K562 (cell line): ENCODE results near the gene RBM20. TPM values are rescaled to one million over a fixed set of nuclear protein-coding genes. Genes with fewer than 3 reads are reported as not detected.

Experiments used
- KAT8 ChIP-seq: fragments of 450-650 bp; IDR thresholded peaks from 2 replicates; pipeline ENCODE4 v1.6.1; 2016; ENCODE audit warnings: low read depth, mild to moderate bottlenecking
- MEIS2 ChIP-seq: fragments of 450-650 bp; IDR thresholded peaks from 2 replicates; pipeline ENCODE4 v1.6.1; 2014; ENCODE audit warnings: mild to moderate bottlenecking; ENCODE audit not compliant: partially characterized antibody
- NR1H2 ChIP-seq: sonication (generic); formaldehyde crosslinking; IDR thresholded peaks from 2 replicates; pipeline ENCODE4 v1.4.0; 2020; ENCODE audit warnings: mild to moderate bottlenecking, missing genetic modification reagents
- NR2F6 ChIP-seq: fragments of 450-650 bp; formaldehyde crosslinking; IDR thresholded peaks from 2 replicates; pipeline ENCODE4 v1.4.0; 2020; ENCODE audit warnings: mild to moderate bottlenecking
- TOE1 ChIP-seq, 2 experiments: fragments of 450-650 bp in 1 of 2; sonication (generic) in 1 of 2; formaldehyde crosslinking in 1 of 2; IDR thresholded peaks; 2 replicates each; pipeline versions ENCODE4 v1.7.1 to v1.8.0; 2016 to 2022; ENCODE audit warnings: borderline replicate concordance in 2 of 2, mild to moderate bottlenecking in 2 of 2, antibody characterized with exemption in 1 of 2, inconsistent platforms in 1 of 2, low read depth in 1 of 2, missing genetic modification reagents in 1 of 2, moderate library complexity in 1 of 2
- TSHZ1 ChIP-seq: fragments of 250-450 bp; sonication (Bioruptor Pico); IDR thresholded peaks from 2 replicates; pipeline ENCODE4 v1.4.0; 2020; ENCODE audit warnings: mild to moderate bottlenecking, moderate library complexity
- ZC3H11A ChIP-seq: IDR thresholded peaks from 2 replicates; pipeline ENCODE4 v1.6.1; 2012; ENCODE audit warnings: low read depth, low read length, improper control_type of control experiment
- ZKSCAN8 ChIP-seq: fragments of 200-800 bp; sonication (Bioruptor generic); IDR thresholded peaks from 2 replicates; pipeline ENCODE4 v1.6.1; 2016; ENCODE audit warnings: missing genetic modification characterization, missing compliant biosample characterization
- ZNF695 ChIP-seq: fragments of 450-650 bp; formaldehyde crosslinking; IDR thresholded peaks from 2 replicates; pipeline ENCODE4 v1.4.0; 2020; ENCODE audit warnings: mild to moderate bottlenecking, moderate library complexity
- polyA plus RNA-seq, 8 experiments: library from polyadenylated mRNA; depleted of rRNA in 4 of 8; stranded (reverse) in 5 of 8; unstranded in 3 of 8; fragments of >200 nt; fragmentation: Nextera tagmentation in 2 of 8; fragmentation: Illumina TruSeq in 1 of 8; extraction: Ambion mirVana in 2 of 8; extraction: Trizol in 1 of 8; gene quantifications; 2 replicates each; pipeline versions ENCODE4 v1.2.1 to v1.2.3, GENCODE V29; 2011 to 2014; ENCODE audit warnings: inconsistent platforms in 1 of 8, missing spikeins in 1 of 8
- total RNA-seq, 7 experiments: library from RNA; depleted of rRNA in 6 of 7; stranded (reverse); fragments of >200 nt in 6 of 7; fragmentation: Illumina TruSeq in 2 of 7; extraction: Trizol in 2 of 7; gene quantifications; 2 replicates each; pipeline versions ENCODE4 v1.2.1 to v1.2.3, GENCODE V29; 2011 to 2021; ENCODE audit warnings: low replicate concordance in 1 of 7
- TF ChIP-seq, protein P1 (sequence below): fragments of 450-650 bp; IDR thresholded peaks from 2 replicates; pipeline ENCODE4 v1.6.1; 2014; ENCODE audit warnings: low read depth, mild to moderate bottlenecking, moderate library complexity, borderline replicate concordance
- TF ChIP-seq, protein P2 (sequence below): IDR thresholded peaks from 2 replicates; pipeline ENCODE4 v1.6.1; 2014; ENCODE audit warnings: antibody characterized with exemption
- TF ChIP-seq, protein P3 (sequence below): fragments of 250-450 bp; sonication (Bioruptor Pico); IDR thresholded peaks from 2 replicates; pipeline ENCODE4 v1.4.0; 2020

Gene RBM20
- total and polyA plus RNA-seq, 9 of the 15 experiments (the other 6 are each of a cell fraction or from before 2014, with no cell fraction given), result 0.63 to 5.7 (median 3.2) TPM

DNA sequence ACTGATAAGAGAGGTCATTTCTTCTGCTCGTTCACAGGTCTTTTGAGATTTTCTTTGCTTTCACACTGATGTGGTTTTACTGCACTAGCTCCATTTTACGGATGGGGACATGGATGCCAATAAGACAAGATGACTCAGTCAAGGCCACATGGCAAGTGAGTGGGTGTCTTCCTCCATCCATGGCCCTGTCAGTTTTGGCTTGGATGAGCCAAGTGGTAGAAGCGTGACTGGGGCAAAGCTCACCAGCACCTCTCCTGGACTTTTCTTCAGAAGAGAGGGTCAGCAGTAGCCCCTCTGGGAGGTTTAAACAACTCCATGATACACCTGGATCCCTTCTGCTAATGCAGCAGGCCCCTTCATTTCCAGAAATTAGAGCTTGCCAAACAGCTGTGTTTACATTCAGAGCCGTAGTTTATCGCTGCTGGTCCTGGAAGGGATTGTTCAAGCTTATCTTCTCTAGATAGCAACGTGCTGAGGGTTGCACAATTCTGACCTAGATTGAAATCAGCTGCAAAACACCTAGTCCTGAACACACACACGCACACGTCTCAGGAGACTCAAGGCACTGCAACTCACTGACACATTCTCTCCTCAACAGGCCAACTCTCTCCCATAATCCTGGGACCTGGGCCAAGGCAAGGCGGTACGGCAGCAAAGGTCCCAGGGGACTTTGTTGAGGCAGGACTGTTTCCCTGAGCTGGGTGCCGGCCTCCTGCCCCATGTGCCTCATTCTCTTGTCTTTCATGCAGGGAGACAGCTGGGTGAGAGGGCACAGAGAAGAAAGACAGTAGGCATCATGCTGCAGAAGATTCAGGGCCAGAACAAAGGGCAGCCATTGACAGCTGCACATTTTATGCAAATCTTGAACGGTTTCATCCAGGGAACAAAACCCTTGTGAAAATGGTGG lies 213.4 kb downstream of the RBM20 start (continued):
- peak; percentile 23 for TF ChIP-seq MEIS2
- no peak for TF ChIP-seq ZKSCAN8 (CRISPR knock-in tag)
- TF ChIP-seq KAT8, result no peak
- no peak for TF ChIP-seq ZC3H11A
- TF ChIP-seq, protein P1, sequence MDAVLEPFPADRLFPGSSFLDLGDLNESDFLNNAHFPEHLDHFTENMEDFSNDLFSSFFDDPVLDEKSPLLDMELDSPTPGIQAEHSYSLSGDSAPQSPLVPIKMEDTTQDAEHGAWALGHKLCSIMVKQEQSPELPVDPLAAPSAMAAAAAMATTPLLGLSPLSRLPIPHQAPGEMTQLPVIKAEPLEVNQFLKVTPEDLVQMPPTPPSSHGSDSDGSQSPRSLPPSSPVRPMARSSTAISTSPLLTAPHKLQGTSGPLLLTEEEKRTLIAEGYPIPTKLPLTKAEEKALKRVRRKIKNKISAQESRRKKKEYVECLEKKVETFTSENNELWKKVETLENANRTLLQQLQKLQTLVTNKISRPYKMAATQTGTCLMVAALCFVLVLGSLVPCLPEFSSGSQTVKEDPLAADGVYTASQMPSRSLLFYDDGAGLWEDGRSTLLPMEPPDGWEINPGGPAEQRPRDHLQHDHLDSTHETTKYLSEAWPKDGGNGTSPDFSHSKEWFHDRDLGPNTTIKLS, result no peak
- no peak for TF ChIP-seq ZNF695 (CRISPR knock-in tag)
- no peak for TF ChIP-seq TOE1 (IDR thresholded peaks at IDR 0.05; ENCODE audit: borderline replicate concordance)
- TF ChIP-seq TOE1 (CRISPR knock-in tag; IDR thresholded peaks at IDR 0.05; ENCODE audit: borderline replicate concordance, low read depth), result no peak
- no peak for TF ChIP-seq NR2F6 (CRISPR knock-in tag)
- no peak for TF ChIP-seq NR1H2
- TF ChIP-seq, protein P2, sequence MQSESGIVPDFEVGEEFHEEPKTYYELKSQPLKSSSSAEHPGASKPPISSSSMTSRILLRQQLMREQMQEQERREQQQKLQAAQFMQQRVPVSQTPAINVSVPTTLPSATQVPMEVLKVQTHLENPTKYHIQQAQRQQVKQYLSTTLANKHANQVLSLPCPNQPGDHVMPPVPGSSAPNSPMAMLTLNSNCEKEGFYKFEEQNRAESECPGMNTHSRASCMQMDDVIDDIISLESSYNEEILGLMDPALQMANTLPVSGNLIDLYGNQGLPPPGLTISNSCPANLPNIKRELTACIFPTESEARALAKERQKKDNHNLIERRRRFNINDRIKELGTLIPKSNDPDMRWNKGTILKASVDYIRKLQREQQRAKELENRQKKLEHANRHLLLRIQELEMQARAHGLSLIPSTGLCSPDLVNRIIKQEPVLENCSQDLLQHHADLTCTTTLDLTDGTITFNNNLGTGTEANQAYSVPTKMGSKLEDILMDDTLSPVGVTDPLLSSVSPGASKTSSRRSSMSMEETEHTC, result no peak
- TF ChIP-seq, protein P3, sequence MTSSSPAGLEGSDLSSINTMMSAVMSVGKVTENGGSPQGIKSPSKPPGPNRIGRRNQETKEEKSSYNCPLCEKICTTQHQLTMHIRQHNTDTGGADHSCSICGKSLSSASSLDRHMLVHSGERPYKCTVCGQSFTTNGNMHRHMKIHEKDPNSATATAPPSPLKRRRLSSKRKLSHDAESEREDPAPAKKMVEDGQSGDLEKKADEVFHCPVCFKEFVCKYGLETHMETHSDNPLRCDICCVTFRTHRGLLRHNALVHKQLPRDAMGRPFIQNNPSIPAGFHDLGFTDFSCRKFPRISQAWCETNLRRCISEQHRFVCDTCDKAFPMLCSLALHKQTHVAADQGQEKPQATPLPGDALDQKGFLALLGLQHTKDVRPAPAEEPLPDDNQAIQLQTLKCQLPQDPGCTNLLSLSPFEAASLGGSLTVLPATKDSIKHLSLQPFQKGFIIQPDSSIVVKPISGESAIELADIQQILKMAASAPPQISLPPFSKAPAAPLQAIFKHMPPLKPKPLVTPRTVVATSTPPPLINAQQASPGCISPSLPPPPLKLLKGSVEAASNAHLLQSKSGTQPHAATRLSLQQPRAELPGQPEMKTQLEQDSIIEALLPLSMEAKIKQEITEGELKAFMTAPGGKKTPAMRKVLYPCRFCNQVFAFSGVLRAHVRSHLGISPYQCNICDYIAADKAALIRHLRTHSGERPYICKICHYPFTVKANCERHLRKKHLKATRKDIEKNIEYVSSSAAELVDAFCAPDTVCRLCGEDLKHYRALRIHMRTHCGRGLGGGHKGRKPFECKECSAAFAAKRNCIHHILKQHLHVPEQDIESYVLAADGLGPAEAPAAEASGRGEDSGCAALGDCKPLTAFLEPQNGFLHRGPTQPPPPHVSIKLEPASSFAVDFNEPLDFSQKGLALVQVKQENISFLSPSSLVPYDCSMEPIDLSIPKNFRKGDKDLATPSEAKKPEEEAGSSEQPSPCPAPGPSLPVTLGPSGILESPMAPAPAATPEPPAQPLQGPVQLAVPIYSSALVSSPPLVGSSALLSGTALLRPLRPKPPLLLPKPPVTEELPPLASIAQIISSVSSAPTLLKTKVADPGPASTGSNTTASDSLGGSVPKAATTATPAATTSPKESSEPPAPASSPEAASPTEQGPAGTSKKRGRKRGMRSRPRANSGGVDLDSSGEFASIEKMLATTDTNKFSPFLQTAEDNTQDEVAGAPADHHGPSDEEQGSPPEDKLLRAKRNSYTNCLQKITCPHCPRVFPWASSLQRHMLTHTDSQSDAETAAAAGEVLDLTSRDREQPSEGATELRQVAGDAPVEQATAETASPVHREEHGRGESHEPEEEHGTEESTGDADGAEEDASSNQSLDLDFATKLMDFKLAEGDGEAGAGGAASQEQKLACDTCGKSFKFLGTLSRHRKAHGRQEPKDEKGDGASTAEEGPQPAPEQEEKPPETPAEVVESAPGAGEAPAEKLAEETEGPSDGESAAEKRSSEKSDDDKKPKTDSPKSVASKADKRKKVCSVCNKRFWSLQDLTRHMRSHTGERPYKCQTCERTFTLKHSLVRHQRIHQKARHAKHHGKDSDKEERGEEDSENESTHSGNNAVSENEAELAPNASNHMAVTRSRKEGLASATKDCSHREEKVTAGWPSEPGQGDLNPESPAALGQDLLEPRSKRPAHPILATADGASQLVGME (CRISPR knock-in tag), result 0 out of 2 replicates have a peak, but pooled peaks have one; percentile 27
- no peak for TF ChIP-seq TSHZ1 (CRISPR knock-in tag)
